Measurements from ENCODE around the gene PACRG.

Gene PACRG

GRCh38 chr6:163323274-163323673 is 595.5 kb downstream of the PACRG start:
- no peak for DNase-seq

- no peak for DNase-seq
Observed at GRCh38 chr6:163323705-163324104, 595.9 kb downstream of the PACRG start.

GRCh38 chr6:163324326-163324687 is 596.5 kb downstream of the PACRG start:
- no peak for DNase-seq

GRCh38 chr6:163324688-163325389 is 597.1 kb downstream of the PACRG start:
- no peak for DNase-seq

- DNase-seq: no peak
Observed at GRCh38 chr6:163325390-163325784, 597.6 kb downstream of the PACRG start.

GRCh38 chr6:163327165-163327880 is 599.5 kb downstream of the PACRG start:
- no peak for DNase-seq

GRCh38 chr6:163327921-163328320 is 600.1 kb downstream of the PACRG start:
- peak; percentile 45 for DNase-seq

GRCh38 chr6:163328411-163328810 is 600.6 kb downstream of the PACRG start:
- DNase-seq: peak; percentile 45

- DNase-seq: peak; percentile 45
Observed at GRCh38 chr6:163329991-163330390, 602.2 kb downstream of the PACRG start.

GRCh38 chr6:163331245-163331644 is 603.5 kb downstream of the PACRG start:
- peak; percentile 55 for DNase-seq

GRCh38 chr6:163332575-163332974 is 604.8 kb downstream of the PACRG start:
- peak; percentile 31 for DNase-seq

- DNase-seq: no peak
Observed at GRCh38 chr6:163333038-163333437, 605.3 kb downstream of the PACRG start.

GRCh38 chr6:163333701-163334663 is 606.2 kb downstream of the PACRG start:
- peak; percentile 30 for DNase-seq

- peak; percentile 44 for DNase-seq
Observed at GRCh38 chr6:163335056-163335455, 607.3 kb downstream of the PACRG start.

- DNase-seq: peak; percentile 38
Observed at GRCh38 chr6:163335671-163336545, 608.1 kb downstream of the PACRG start.

GRCh38 chr6:163336961-163337360 is 609.2 kb downstream of the PACRG start:
- peak; percentile 21 for DNase-seq

GRCh38 chr6:163337958-163338357 is 610.2 kb downstream of the PACRG start:
- peak; percentile 49 for DNase-seq

GRCh38 chr6:163338671-163339405 is 611.1 kb downstream of the PACRG start:
- no peak for DNase-seq

- no peak for DNase-seq
Observed at GRCh38 chr6:163339466-163339865, 611.7 kb downstream of the PACRG start.

GRCh38 chr6:163340201-163340887 is 612.6 kb downstream of the PACRG start:
- DNase-seq: no peak

Measured in activated effector memory CD4-positive, alpha-beta T cell treated with anti-CD3 and anti-CD28 coated beads, Interleukin-2, amount 50 U/mL, for 16 hours (primary cell).